ENCODE data around the gene APBB2.

Gene APBB2

GRCh38 chr4:41108481-41108880 lies 105.9 kb downstream of the APBB2 start:
- Mint-ChIP-seq H3K27me3 (no peaks in the 10 kb centered on the region), H3K27ac (no peak overlapping the region), H3K36me3 (ENCODE audit: low read depth) (no peaks in the 10 kb centered on the region), H3K9me3 (no peaks in the 10 kb centered on the region), H3K4me1 (ENCODE audit: low read depth) (no peaks in the 10 kb centered on the region), H3K4me3 (no peak overlapping the region)
- no peak for DNase-seq

DNA sequence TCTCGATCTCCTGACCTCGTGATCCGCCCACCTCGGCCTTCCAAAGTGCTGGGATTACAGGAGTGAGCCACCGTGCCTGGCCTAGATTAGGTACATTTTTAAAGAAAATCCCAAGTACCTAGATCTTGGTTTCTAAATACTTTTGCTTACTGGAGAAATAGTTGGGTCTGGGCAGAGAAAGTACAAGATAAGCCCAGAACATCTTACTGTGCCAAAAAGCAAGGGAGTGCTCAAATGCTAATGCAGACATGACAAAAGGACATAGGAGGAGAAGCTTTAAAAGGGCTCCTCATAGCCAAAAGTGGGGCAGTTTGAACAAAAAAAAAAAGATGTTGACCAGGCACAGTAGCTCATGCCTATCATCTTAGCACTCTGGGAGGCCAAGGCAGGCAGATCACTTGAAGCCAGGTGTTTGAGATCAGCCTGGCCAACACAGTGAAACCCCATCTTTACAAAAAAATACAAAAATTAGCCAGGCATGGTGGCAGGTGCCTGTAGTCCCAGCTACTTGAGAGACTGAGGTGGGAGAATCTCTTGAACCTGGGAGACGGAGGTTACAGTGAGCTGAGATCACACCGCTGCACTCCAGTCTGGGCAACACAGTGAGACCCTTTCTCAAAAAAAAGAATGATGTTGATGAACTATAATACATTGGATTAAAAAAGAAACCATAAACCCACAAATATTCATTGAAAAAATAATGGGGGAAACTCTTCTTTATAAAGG lies 107.5 kb downstream of the APBB2 start:
- DNase-seq, result no peak
- no peaks in the 10 kb centered on the region for H3K9me3 Mint-ChIP-seq
- no peaks in the 10 kb centered on the region for H3K4me1 Mint-ChIP-seq (ENCODE audit: low read depth)
- no peak overlapping the region for H3K4me3 Mint-ChIP-seq
- H3K36me3 Mint-ChIP-seq (ENCODE audit: low read depth), result no peaks in the 10 kb centered on the region
- no peak overlapping the region for H3K27ac Mint-ChIP-seq
- no peaks in the 10 kb centered on the region for H3K27me3 Mint-ChIP-seq

GRCh38 chr4:41106081-41106480 lies 108.3 kb downstream of the APBB2 start:
- H3K4me1 Mint-ChIP-seq (ENCODE audit: low read depth), result no peaks in the 10 kb centered on the region
- no peak overlapping the region for H3K4me3 Mint-ChIP-seq
- H3K27me3 Mint-ChIP-seq, result no peaks in the 10 kb centered on the region
- no peak overlapping the region for H3K27ac Mint-ChIP-seq
- no peak for DNase-seq
- no peaks in the 10 kb centered on the region for H3K9me3 Mint-ChIP-seq
- H3K36me3 Mint-ChIP-seq (ENCODE audit: low read depth), result no peaks in the 10 kb centered on the region

DNA sequence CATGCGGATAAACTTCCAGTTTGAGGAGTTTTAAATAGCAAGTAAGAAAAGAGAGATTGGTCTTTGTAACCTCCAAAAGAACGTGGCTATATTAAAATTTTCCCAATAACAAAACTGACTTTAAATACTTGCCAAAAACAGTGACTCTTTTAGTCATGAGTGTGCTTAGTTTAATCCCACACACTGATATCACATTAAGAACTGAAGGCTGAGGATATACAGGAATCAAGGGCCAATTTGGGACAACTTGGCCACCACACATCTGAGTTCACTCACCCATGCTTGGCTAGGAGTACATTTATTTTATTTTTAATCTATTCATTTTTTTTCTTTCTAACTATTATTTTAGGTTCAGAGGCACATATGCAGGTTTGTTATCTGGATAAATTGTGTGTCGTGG lies 110.2 kb downstream of the APBB2 start:
- Mint-ChIP-seq H3K36me3 (ENCODE audit: low read depth) (no peaks in the 10 kb centered on the region), H3K27me3 (peaks cover 3% of the 10 kb centered on the region), H3K27ac (no peak overlapping the region), H3K4me3 (no peak overlapping the region), H3K4me1 (ENCODE audit: low read depth) (no peaks in the 10 kb centered on the region), H3K9me3 (no peaks in the 10 kb centered on the region)
- no peak for DNase-seq

DNA sequence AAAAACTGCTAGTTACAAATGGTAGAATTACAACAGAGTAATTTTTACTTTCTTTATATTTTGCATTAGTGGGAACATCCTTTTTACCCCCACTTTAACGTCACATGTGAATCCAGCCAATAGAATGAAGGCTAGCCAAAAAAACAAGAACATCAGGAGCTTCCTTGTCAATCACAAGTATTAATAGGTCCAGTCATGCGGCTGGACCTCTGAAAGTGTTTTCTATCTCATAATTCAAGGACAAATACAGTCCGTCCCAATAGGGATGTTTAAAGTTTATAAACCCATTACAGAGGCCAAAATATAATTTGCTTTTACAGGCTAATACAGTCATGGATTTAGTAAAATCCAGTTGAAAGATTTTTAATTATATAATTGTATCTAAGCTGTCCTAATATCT lies 110.7 kb downstream of the APBB2 start:
- H3K4me1 Mint-ChIP-seq (ENCODE audit: low read depth), result no peaks in the 10 kb centered on the region
- peaks cover 3% of the 10 kb centered on the region for H3K27me3 Mint-ChIP-seq
- H3K36me3 Mint-ChIP-seq (ENCODE audit: low read depth), result no peaks in the 10 kb centered on the region
- DNase-seq, result no peak
- no peak overlapping the region for H3K4me3 Mint-ChIP-seq
- H3K27ac Mint-ChIP-seq, result no peak overlapping the region
- H3K9me3 Mint-ChIP-seq, result no peaks in the 10 kb centered on the region

- Mint-ChIP-seq H3K36me3 (ENCODE audit: low read depth) (no peaks in the 10 kb centered on the region), H3K4me3 (no peak overlapping the region), H3K27ac (no peak overlapping the region), H3K27me3 (peaks cover 6% of the 10 kb centered on the region), H3K9me3 (no peaks in the 10 kb centered on the region), H3K4me1 (ENCODE audit: low read depth) (no peaks in the 10 kb centered on the region)
- DNase-seq, result no peak
These were observed 111.8 kb downstream of the APBB2 start for GRCh38 chr4:41102414-41103092.

DNA sequence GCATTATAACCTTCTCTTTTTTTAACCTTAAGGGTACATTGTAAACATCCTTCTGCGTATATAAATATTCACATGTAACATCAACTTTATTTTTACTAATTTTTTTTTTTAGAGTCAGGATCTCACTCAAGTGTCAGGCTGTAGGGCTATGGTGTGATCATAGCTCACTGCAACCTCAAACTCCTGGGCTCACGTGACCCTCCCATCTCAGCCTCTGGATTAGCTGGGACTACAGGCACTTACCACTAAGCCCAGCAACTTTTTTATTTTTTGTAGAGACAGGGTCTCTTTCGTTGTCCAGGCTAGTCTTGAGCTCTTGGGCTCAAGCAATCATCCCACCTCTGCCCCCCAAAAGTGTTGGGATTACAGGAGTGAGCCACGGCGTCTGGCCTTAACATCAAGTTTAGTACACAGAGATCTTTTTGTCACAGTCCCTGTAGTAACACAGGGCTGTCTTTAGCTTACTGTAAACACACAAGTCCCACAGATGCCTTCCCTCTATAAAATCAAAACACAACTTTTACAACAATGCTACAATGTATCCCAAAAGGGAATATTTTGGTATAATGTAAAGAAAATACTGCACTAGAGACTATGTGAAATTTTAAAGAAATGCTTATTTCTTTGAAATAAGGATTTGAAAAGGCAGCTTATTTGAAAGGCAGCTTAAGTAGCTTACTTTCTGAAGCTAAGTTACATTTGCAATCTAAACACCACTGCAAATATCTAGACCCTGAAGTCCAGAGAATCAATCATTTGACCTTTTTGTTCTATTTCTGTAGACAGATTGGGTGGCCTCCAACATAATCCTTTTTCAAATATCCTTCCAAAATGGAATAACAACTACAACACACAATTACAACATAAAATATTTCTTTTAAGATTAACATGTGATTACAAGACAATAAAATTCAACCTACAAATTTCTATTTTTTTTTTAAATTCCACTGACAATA lies 116.0 kb downstream of the APBB2 start:
- H3K4me1 Mint-ChIP-seq (ENCODE audit: low read depth), result no peaks in the 10 kb centered on the region
- no peak overlapping the region for H3K4me3 Mint-ChIP-seq
- H3K36me3 Mint-ChIP-seq (ENCODE audit: low read depth), result no peaks in the 10 kb centered on the region
- H3K27me3 Mint-ChIP-seq, result peaks cover 6% of the 10 kb centered on the region
- H3K9me3 Mint-ChIP-seq, result no peaks in the 10 kb centered on the region
- DNase-seq, result no peak
- H3K27ac Mint-ChIP-seq, result no peak overlapping the region

DNA sequence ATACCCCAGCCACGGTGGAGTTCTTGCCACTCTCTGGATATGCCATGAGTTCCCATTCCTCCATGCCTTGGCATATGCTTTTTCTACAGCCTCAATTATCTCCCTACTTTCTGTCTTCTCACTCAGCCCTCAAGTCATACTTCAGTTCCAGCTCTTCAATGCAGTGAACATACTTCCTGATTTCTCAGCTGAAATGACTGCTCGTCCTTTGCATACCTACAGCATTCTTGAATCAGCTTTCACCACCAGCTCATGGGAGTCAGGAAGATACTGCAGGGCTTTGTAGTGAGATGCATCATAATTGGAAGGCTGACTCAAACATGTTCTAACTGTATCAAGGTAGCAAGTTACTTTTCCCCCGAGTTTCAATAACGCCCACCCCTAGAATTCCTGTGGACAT lies 118.4 kb downstream of the APBB2 start:
- H3K27me3 Mint-ChIP-seq, result peaks cover 14% of the 10 kb centered on the region
- no peaks in the 10 kb centered on the region for H3K4me1 Mint-ChIP-seq (ENCODE audit: low read depth)
- no peaks in the 10 kb centered on the region for H3K36me3 Mint-ChIP-seq (ENCODE audit: low read depth)
- H3K9me3 Mint-ChIP-seq, result no peaks in the 10 kb centered on the region
- H3K27ac Mint-ChIP-seq, result no peak overlapping the region
- DNase-seq, result no peak
- H3K4me3 Mint-ChIP-seq, result no peak overlapping the region

GRCh38 chr4:41095192-41095872 lies 119.0 kb downstream of the APBB2 start:
- no peaks in the 10 kb centered on the region for H3K36me3 Mint-ChIP-seq (ENCODE audit: low read depth)
- DNase-seq, result no peak
- no peaks in the 10 kb centered on the region for H3K4me1 Mint-ChIP-seq (ENCODE audit: low read depth)
- H3K9me3 Mint-ChIP-seq, result no peaks in the 10 kb centered on the region
- no peak overlapping the region for H3K4me3 Mint-ChIP-seq
- H3K27ac Mint-ChIP-seq, result no peak overlapping the region
- H3K27me3 Mint-ChIP-seq, result peaks cover 14% of the 10 kb centered on the region

- no peak overlapping the region for H3K4me3 Mint-ChIP-seq
- DNase-seq, result no peak
These were observed 122.2 kb downstream of the APBB2 start for GRCh38 chr4:41092128-41092527.

GRCh38 chr4:41081847-41082246 lies 132.5 kb downstream of the APBB2 start:
- Mint-ChIP-seq H3K27ac (no peak overlapping the region), H3K36me3 (ENCODE audit: low read depth) (no peaks in the 10 kb centered on the region), H3K27me3 (peaks cover 9% of the 10 kb centered on the region), H3K9me3 (peaks cover 12% of the 10 kb centered on the region), H3K4me1 (ENCODE audit: low read depth) (no peaks in the 10 kb centered on the region), H3K4me3 (no peak overlapping the region)
- DNase-seq, result no peak

More at GRCh38 chr4:41092128-41092527, 122.2 kb downstream of the APBB2 start:
- Mint-ChIP-seq H3K9me3 (peaks cover 3% of the 10 kb centered on the region), H3K27ac (no peak overlapping the region), H3K36me3 (ENCODE audit: low read depth) (no peaks in the 10 kb centered on the region), H3K27me3 (peaks cover 7% of the 10 kb centered on the region), H3K4me1 (ENCODE audit: low read depth) (no peaks in the 10 kb centered on the region)

GRCh38 chr4:41080976-41081375 lies 133.4 kb downstream of the APBB2 start:
- Mint-ChIP-seq H3K27ac (no peak overlapping the region), H3K4me3 (no peak overlapping the region), H3K27me3 (peaks cover 14% of the 10 kb centered on the region), H3K36me3 (ENCODE audit: low read depth) (no peaks in the 10 kb centered on the region), H3K9me3 (peaks cover 4% of the 10 kb centered on the region), H3K4me1 (ENCODE audit: low read depth) (no peaks in the 10 kb centered on the region)
- DNase-seq, result no peak

DNA sequence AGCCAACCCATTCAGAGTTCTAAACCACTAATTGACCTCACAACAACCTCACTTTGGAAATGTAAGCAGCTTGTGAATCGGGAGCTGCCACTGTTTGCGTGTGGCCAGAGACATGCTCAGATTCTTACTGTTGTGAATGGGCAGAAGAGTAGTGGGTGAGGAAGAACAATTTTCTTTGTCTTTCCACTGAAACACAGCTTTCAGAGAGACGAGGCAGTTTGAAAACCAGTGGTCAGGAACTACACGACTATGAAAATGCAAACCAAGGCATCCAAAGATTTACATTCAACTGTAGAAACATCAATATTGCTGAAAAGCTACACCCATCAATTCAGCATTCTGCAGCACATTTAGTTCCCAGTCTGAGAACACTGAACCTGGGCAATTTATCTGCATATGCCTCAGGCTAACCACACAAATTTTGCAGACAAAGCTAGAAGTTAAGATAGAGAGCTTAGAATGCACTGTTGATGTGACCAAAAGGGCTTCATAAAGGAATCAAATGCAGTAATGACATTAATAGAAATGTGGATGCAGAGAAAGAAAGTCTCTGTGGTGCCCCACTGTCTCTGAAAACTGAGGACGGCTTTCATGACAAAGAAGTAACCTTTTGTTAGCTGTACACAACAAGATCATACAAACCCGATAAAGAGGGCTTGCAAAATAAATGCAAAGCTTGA lies 134.3 kb downstream of the APBB2 start:
- no peaks in the 10 kb centered on the region for H3K9me3 Mint-ChIP-seq
- H3K36me3 Mint-ChIP-seq (ENCODE audit: low read depth), result no peaks in the 10 kb centered on the region
- no peak for DNase-seq
- H3K27ac Mint-ChIP-seq, result no peak overlapping the region
- H3K27me3 Mint-ChIP-seq, result peaks cover 15% of the 10 kb centered on the region
- H3K4me1 Mint-ChIP-seq (ENCODE audit: low read depth), result no peaks in the 10 kb centered on the region
- H3K4me3 Mint-ChIP-seq, result no peak overlapping the region

DNA sequence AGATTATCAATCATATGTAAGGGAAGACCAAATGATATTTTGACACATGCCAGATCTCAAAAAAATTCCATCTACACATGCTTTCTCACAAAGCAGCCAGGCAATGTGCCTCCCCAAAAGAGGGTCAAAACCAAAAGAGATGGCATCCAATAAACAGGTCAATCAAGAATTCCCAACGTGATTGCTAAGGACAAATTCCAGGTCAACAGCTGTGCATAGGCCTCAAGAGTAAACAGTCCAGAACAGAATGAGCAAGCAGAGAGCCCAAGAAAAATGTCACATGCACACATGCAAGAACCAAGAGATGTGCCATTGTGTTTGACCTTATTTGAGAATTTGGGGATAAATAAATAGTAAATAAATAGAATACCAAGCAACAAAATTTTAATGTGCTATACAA lies 136.7 kb downstream of the APBB2 start:
- H3K9me3 Mint-ChIP-seq, result no peaks in the 10 kb centered on the region
- peaks cover 17% of the 10 kb centered on the region for H3K27me3 Mint-ChIP-seq
- H3K4me3 Mint-ChIP-seq, result no peak overlapping the region
- H3K27ac Mint-ChIP-seq, result no peak overlapping the region
- DNase-seq, result no peak
- H3K36me3 Mint-ChIP-seq (ENCODE audit: low read depth), result no peaks in the 10 kb centered on the region
- no peaks in the 10 kb centered on the region for H3K4me1 Mint-ChIP-seq (ENCODE audit: low read depth)

Data from activated T-cell treated with anti-CD3 and anti-CD28 coated beads, Interleukin-2, amount 50 U/mL, for 24 hours (primary cell).